Omental fat pad (tissue), 4 donors: Measurements from ENCODE around the gene CPE. TPM values are rescaled to one million over a fixed set of nuclear protein-coding genes. Genes with fewer than 3 reads are reported as not detected.

Experiments
- ATAC-seq: fragments of 150-250 bp; one replicate; pipeline ENCODE4 v1.9.1; 2016; ENCODE audit warnings: mild to moderate bottlenecking, moderate library complexity; ENCODE audit not compliant: low FRiP score
- DNase-seq: peaks from one replicate; pipeline ENCODE4 v3.0.0-alpha.2; 2019; ENCODE audit warnings: low spot score
- CTCF ChIP-seq, 3 donors: fragments of 450-650 bp; IDR thresholded peaks; one replicate each; pipeline ENCODE4 v1.5.1; 2016 to 2017; ENCODE audit warnings: antibody characterized with exemption in 3 of 3, mild to moderate bottlenecking in 3 of 3, moderate library complexity in 2 of 3
- total RNA-seq, 4 donors: library from RNA; depleted of rRNA; stranded (reverse); fragments of >200 nt; gene quantifications; one replicate each; pipeline ENCODE4 v1.1.0, GENCODE V29; 2016

CPE gene
- total RNA-seq, result 100 to 1,000 TPM; 102 to 224 (median 135) TPM

GRCh38 chr4:165378745-165379677 is at the start of gene CPE:
Gene CPE, plus strand, starts transcription at chr4:165379008. Its CDS starts 214 bp downstream, at chr4:165379222.
- ATAC-seq, result peak; percentile 98
- no peak for TF ChIP-seq CTCF (IDR thresholded peaks at IDR 0.05)
- DNase-seq, result peak; percentile 44

GRCh38 chr4:165330071-165330470 is 48.7 kb upstream of the CPE start:
- ATAC-seq, result no peak
- TF ChIP-seq CTCF (IDR thresholded peaks at IDR 0.05), result no peak
- no peak for DNase-seq

- no peak for ATAC-seq
- DNase-seq, result no peak
- TF ChIP-seq CTCF (IDR thresholded peaks at IDR 0.05), result no peak
Measured at GRCh38 chr4:165330666-165331065, 48.1 kb upstream of the CPE start.

GRCh38 chr4:165331359-165331758 is 47.4 kb upstream of the CPE start:
- no peak for ATAC-seq
- no peak for DNase-seq
- no peak for TF ChIP-seq CTCF (IDR thresholded peaks at IDR 0.05)

- ATAC-seq (no peak), DNase-seq (no peak)
- no peak for TF ChIP-seq CTCF (IDR thresholded peaks at IDR 0.05)
Measured at GRCh38 chr4:165331823-165332222, 47.0 kb upstream of the CPE start.

- DNase-seq, result no peak
- TF ChIP-seq CTCF (IDR thresholded peaks at IDR 0.05), result no peak
- no peak for ATAC-seq
Measured at GRCh38 chr4:165332502-165332901, 46.3 kb upstream of the CPE start.
